Measurements from ENCODE around the gene GLIS2. TPM values are rescaled to one million over a fixed set of nuclear protein-coding genes. Genes with fewer than 3 reads are reported as not detected.

Gene GLIS2
- total and polyA plus RNA-seq, 10 donors = 0.89 to 8.4 (median 3.3) TPM

DNA sequence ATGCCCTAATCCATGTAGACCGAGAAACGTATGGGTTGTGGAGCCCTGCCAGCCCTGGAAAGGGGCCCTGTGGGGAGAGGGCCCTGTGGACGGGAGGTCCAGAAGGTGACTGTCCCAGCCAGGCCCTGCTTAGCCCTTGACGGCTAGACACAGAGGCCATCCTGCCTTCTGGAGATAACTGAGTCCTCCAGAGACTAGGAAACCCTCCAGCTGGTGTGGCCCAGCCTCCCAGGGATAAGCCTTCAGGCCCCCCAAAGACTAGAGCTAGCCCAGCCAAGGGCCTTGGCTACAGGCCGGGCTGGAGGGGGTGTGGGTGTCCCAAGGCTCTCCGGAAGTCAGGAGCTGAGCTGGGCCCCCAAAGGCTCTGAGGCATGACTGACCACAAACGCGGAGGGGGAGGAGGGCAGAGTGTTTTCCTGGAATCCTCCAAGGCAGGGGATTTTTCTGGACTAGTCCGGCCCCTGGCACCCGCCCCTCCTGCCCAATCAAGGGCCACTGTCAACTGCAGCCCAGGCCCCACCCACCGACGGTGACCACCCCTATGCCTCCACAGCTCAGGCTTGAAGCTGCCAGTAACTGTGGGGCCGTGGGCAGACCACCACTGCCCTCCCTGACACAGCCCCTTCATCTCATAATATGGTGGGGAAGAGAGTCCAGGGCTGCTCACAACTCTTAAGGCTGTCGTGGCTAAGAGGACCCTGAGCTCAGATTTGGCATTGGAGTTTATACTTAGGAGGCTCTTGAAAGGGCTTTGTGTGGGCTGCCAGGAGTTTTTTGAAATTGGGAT is 54.9 kb downstream of the GLIS2 start:
- peak overlapping the region in 3 of 8 donors; percentile 52 to 77 (median 69) for H3K4me3 ChIP-seq
- 65 to 88% (median 77%) methylated on average over 5 to 14 of the region's 14 CpGs for WGBS, 5 donors
- peaks cover 0 to 62% (median 8%) of the 10 kb centered on the region in 6 donors for H3K36me3 ChIP-seq
- intact Hi-C loops (cut with DNase I; ENCODE audit: low total_unique reads) = no loop called here
- peak; percentile 56 to 76 (median 71) for TF ChIP-seq POLR2AphosphoS5 (IDR thresholded peaks at IDR 0.05)
- TF ChIP-seq, protein P1, sequence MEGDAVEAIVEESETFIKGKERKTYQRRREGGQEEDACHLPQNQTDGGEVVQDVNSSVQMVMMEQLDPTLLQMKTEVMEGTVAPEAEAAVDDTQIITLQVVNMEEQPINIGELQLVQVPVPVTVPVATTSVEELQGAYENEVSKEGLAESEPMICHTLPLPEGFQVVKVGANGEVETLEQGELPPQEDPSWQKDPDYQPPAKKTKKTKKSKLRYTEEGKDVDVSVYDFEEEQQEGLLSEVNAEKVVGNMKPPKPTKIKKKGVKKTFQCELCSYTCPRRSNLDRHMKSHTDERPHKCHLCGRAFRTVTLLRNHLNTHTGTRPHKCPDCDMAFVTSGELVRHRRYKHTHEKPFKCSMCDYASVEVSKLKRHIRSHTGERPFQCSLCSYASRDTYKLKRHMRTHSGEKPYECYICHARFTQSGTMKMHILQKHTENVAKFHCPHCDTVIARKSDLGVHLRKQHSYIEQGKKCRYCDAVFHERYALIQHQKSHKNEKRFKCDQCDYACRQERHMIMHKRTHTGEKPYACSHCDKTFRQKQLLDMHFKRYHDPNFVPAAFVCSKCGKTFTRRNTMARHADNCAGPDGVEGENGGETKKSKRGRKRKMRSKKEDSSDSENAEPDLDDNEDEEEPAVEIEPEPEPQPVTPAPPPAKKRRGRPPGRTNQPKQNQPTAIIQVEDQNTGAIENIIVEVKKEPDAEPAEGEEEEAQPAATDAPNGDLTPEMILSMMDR (IDR thresholded peaks at IDR 0.05 in 8 of 11, conservative IDR thresholded peaks at IDR 0.05 in 3 of 11) = no peak
- DNase-seq = peak; percentile 85
- no peaks in the 10 kb centered on the region for H3K27me3 ChIP-seq (replicated peaks in 1 of 7)
- H3K4me1 ChIP-seq = peaks cover 26 to 91% (median 56%) of the 10 kb centered on the region in 6 donors
- H3K9me3 ChIP-seq = no peaks in the 10 kb centered on the region
- H3K27ac ChIP-seq = peak overlapping the region; percentile 46 to 86 (median 82)

DNA sequence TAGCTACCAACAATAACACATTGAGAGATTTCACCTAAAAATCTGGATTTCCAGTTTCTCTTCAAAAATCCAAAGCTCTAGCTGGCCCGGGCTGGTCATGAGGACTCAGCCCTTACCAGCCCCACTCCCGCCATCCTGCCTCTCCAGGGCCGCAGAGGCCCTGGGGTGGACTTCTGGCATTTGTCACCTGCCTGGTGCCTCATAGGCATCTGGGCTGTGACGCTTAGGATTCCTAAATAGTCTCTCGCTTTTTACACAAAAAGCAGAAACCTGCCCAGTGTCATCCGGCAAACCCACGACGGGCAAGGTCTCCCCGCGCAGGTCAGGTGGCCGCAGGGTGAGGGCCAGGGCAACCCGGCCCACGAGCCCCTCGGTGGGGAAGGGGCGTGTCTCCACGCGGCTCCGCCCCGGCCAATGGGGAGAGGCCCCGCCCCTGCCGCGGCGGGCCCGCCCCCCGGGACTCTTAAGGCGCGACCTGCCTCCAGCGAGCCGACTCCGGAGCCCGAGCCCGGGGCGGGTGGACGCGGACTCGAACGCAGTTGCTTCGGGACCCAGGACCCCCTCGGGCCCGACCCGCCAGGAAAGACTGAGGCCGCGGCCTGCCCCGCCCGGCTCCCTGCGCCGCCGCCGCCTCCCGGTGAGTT is 55.6 kb downstream of the GLIS2 start, which contains the start of gene VASN:
Gene VASN, plus strand, starts transcription at position 492 of the 644 bp plus-strand sequence. CDS start 9,030 bp downstream, outside the sequence.
- H3K36me3 ChIP-seq = peaks cover 0 to 62% (median 8%) of the 10 kb centered on the region in 6 donors
- 7 to 53% (median 18%) methylated on average over 4 to 50 of the region's 50 CpGs for whole genome bisulfite sequencing, 5 donors
- H3K4me3 ChIP-seq = peak within 1 kb of the TSS; percentile 40 to 77 (median 52)
- TF ChIP-seq POLR2A (IDR thresholded peaks at IDR 0.05) (peak in 2 of 3 donors; percentile 32 to 85), POLR2AphosphoS5 (IDR thresholded peaks at IDR 0.05) (peak; percentile 91 to 96 (median 96))
- TF ChIP-seq, protein P1 (IDR thresholded peaks at IDR 0.05 in 8 of 11, conservative IDR thresholded peaks at IDR 0.05 in 3 of 11) = no peak
- H3K27ac ChIP-seq = peak within 1 kb of the TSS; percentile 28 to 86 (median 82)
- peak; percentile 92 for DNase-seq
- intact Hi-C loops (cut with DNase I; ENCODE audit: low total_unique reads) = no loop called here
- no peaks in the 10 kb centered on the region for H3K9me3 ChIP-seq
- H3K4me1 ChIP-seq = peaks cover 26 to 93% (median 58%) of the 10 kb centered on the region in 6 donors
- no peaks in the 10 kb centered on the region for H3K27me3 ChIP-seq (replicated peaks in 1 of 7)

DNA sequence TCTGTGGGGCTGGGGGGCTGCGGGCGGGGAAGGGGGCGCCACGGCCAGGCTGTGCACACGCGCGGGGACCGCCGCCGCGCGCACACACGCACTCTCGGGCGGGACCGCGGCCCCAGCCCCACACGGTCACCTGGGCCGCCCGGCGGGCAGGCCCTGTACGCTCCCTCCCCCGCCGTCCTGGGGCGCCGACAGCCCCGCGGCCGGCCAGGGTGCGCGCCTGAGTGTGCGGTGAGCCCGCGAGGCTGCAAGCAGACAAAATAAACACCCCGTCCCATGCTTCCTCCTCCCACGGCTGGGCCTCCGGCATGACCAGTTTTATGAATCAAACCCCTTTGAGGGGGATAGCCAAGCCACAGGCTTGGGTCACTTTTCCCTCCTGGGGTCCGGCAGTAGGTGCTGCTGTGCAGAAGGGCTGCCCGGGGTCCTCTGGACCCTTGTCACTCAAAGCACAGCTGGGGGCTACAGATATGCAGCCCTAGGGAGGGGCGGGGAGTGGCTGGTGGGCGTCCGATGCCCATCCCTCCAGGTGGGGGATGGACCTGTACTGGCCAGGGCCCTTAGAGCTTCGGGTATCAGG is 56.2 kb downstream of the GLIS2 start:
- Histone ChIP-seq H3K4me3 (peak overlapping the region; percentile 40 to 77 (median 52)), H3K27me3 (replicated peaks in 1 of 7) (no peaks in the 10 kb centered on the region), H3K36me3 (peaks cover 0 to 62% (median 3%) of the 10 kb centered on the region in 6 donors), H3K27ac (peak overlapping the region; percentile 28 to 86 (median 82)), H3K4me1 (peaks cover 26 to 94% (median 61%) of the 10 kb centered on the region in 6 donors), H3K9me3 (no peaks in the 10 kb centered on the region)
- WGBS, 5 donors = 7 to 34% (median 13%) methylated on average over 3 to 43 of the region's 43 CpGs; no CpG with 5 or more reads in 1 of the 5 donors
- DNase-seq = no peak
- intact Hi-C loops (cut with DNase I; ENCODE audit: low total_unique reads) = no loop called here
- TF ChIP-seq, protein P1 (IDR thresholded peaks at IDR 0.05 in 8 of 11, conservative IDR thresholded peaks at IDR 0.05 in 3 of 11) = no peak
- TF ChIP-seq POLR2A (IDR thresholded peaks at IDR 0.05) (no peak), POLR2AphosphoS5 (IDR thresholded peaks at IDR 0.05) (no peak)
